ENCODE data around the gene HBP1. TPM values are rescaled to one million over a fixed set of nuclear protein-coding genes. Genes with fewer than 3 reads are reported as not detected.

The HBP1 gene
- total RNA-seq, 6 donors from 2014 or later: 55.5 to 113 (median 74.4) TPM

GRCh38 chr7:107230334-107230733 is 61.5 kb downstream of the HBP1 start:
- Histone ChIP-seq H3K27ac (no peak overlapping the region), H3K9me3 (no peaks in the 10 kb centered on the region), H3K36me3 (peaks cover 0 to 19% (median 0%) of the 10 kb centered on the region in 4 donors), H3K4me3 (no peak overlapping the region), H3K27me3 (no peaks in the 10 kb centered on the region), H3K4me1 (no peaks in the 10 kb centered on the region)
- whole genome bisulfite sequencing, 2 donors: 95 to 96% methylated on average over 3 of the region's 3 CpGs
- TF ChIP-seq CTCF (IDR thresholded peaks at IDR 0.05) (no peak), EP300 (IDR thresholded peaks at IDR 0.05) (no peak), POLR2AphosphoS5 (IDR thresholded peaks at IDR 0.05) (no peak), POLR2A (IDR thresholded peaks at IDR 0.05) (no peak)
- no peak for ATAC-seq (ENCODE audit: low FRiP score in 2 of 2)
- no peak for DNase-seq

DNA sequence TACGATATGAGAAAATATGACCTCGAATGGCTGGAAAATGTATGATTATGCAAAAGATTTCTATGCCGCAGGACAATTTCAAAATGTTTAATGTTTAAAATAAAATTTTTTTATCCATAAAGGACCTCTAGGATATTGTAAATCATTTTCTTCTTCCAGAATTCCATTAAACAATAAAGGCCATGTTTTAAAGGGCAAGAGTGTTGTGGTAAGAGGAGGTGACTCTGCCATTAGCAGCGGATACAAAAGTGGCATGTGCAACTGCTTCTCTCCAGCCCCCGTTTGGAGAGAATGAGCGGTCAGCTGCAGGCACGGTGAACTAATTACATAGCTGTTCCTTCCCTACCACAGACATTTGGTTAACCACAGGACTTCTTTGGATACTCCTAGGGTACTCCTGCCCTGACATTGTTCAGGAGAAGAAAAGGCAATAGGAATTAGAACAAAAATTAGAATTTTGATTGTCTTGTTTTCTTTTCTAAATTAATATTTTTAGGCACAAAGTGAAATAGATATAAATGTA is 63.8 kb downstream of the HBP1 start:
- no peak for TF ChIP-seq EP300 (IDR thresholded peaks at IDR 0.05)
- TF ChIP-seq POLR2AphosphoS5 (IDR thresholded peaks at IDR 0.05): no peak
- TF ChIP-seq CTCF (IDR thresholded peaks at IDR 0.05): no peak
- TF ChIP-seq POLR2A (IDR thresholded peaks at IDR 0.05): no peak
- H3K27ac ChIP-seq: no peak overlapping the region
- WGBS, 2 donors: 89 to 92% methylated on average over 7 of the region's 7 CpGs
- H3K4me1 ChIP-seq: no peaks in the 10 kb centered on the region
- ATAC-seq (ENCODE audit: low FRiP score in 2 of 2) (no peak), DNase-seq (no peak)
- H3K27me3 ChIP-seq: no peaks in the 10 kb centered on the region
- peaks cover 0 to 15% (median 0%) of the 10 kb centered on the region in 4 donors for H3K36me3 ChIP-seq
- H3K4me3 ChIP-seq: no peak overlapping the region
- no peaks in the 10 kb centered on the region for H3K9me3 ChIP-seq

GRCh38 chr7:107233174-107233573 is 64.4 kb downstream of the HBP1 start:
- no peak for TF ChIP-seq EP300 (IDR thresholded peaks at IDR 0.05)
- ATAC-seq (ENCODE audit: low FRiP score in 2 of 2): no peak
- whole genome bisulfite sequencing, 2 donors: 85 to 86% methylated on average over 4 of the region's 4 CpGs

DNA sequence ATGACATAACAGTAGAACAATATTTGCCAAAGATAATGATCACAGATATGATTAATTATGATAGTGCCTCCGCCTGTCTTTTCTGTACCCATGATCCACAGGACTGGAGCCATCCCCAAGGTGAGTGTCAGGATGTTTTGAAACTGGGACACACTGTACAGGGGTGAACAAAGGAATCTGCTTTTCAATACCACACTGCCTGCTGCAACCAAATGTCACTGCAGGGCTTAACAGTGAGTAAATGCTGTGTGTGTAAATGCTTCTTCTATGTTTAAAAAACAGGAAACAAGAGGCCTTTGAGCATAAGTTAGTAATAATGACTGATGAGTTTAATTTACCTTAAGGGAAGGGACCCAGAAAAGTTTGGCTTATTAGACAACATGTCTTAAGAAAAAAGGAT is 65.2 kb downstream of the HBP1 start:
- DNase-seq (no peak), ATAC-seq (ENCODE audit: low FRiP score in 2 of 2) (no peak)
- Histone ChIP-seq H3K27ac (no peak overlapping the region), H3K27me3 (no peaks in the 10 kb centered on the region), H3K9me3 (no peaks in the 10 kb centered on the region), H3K4me1 (no peaks in the 10 kb centered on the region), H3K4me3 (no peak overlapping the region), H3K36me3 (peaks cover 0 to 13% (median 0%) of the 10 kb centered on the region in 4 donors)
- 85 to 87% methylated on average over 1 of the region's 1 CpG for WGBS, 2 donors
- TF ChIP-seq POLR2AphosphoS5 (IDR thresholded peaks at IDR 0.05) (no peak), CTCF (IDR thresholded peaks at IDR 0.05) (no peak), POLR2A (IDR thresholded peaks at IDR 0.05) (no peak), EP300 (IDR thresholded peaks at IDR 0.05) (no peak)

More at GRCh38 chr7:107233174-107233573, 64.4 kb downstream of the HBP1 start:
- Histone ChIP-seq H3K9me3 (no peaks in the 10 kb centered on the region), H3K4me3 (no peak overlapping the region), H3K4me1 (no peaks in the 10 kb centered on the region), H3K27ac (no peak overlapping the region), H3K36me3 (peaks cover 0 to 15% (median 0%) of the 10 kb centered on the region in 4 donors), H3K27me3 (no peaks in the 10 kb centered on the region)
- DNase-seq: no peak

GRCh38 chr7:107234436-107234835 is 65.6 kb downstream of the HBP1 start:
- peaks cover 0 to 10% (median 0%) of the 10 kb centered on the region in 4 donors for H3K36me3 ChIP-seq
- 78 to 82% methylated on average over 3 of the region's 3 CpGs for WGBS, 2 donors
- H3K27ac ChIP-seq: no peak overlapping the region
- H3K4me3 ChIP-seq: no peak overlapping the region
- H3K4me1 ChIP-seq: no peaks in the 10 kb centered on the region
- no peak for ATAC-seq (ENCODE audit: low FRiP score in 2 of 2)
- no peak for DNase-seq
- H3K9me3 ChIP-seq: no peaks in the 10 kb centered on the region
- no peaks in the 10 kb centered on the region for H3K27me3 ChIP-seq
- TF ChIP-seq POLR2A (IDR thresholded peaks at IDR 0.05): no peak
- no peak for TF ChIP-seq CTCF (IDR thresholded peaks at IDR 0.05)
- no peak for TF ChIP-seq POLR2AphosphoS5 (IDR thresholded peaks at IDR 0.05)
- TF ChIP-seq EP300 (IDR thresholded peaks at IDR 0.05): no peak

Measured in upper lobe of left lung (tissue), 6 donors.